Nucleus accumbens (tissue), 56 donors: ENCODE measurements around the gene SGTB.
"Not testable (repeated sequence)": the region's sequence is repeated elsewhere in the genome, so short reads cannot be mapped to it uniquely, and the experiment has no call there.

ENCODE experiments used
- DNase-seq, 56 donors: peaks; one replicate each; lab custom pipeline; 2025; lab: John Stamatoyannopoulos, UW

Gene SGTB

GRCh38 chr5:65676056-65676455 is 45.9 kb downstream of the SGTB start:
- not testable (repeated sequence) for DNase-seq

- DNase-seq: no peak
Measured at GRCh38 chr5:65674749-65675148, 47.2 kb downstream of the SGTB start.

DNA sequence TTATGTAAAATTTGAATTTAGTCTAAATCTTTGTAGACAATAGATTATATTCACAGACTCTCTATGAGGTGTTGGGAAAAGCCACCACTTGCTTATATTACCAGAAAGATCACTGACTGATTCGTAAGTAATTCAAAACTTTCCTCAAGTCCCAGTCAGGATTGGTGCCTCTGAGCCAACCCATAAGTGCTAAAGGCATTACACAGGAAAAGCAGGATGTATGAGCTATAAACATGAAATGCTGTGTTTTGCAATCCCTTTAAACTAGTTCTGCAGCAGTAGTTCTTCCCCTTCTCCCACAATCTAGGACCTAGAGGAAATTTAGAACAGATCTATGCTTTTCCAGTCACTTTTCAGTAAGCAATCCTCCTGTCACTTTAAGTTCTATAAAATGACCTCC is 49.1 kb downstream of the SGTB start:
- DNase-seq: no peak

GRCh38 chr5:65668696-65669095 is 53.2 kb downstream of the SGTB start:
- no peak for DNase-seq

DNA sequence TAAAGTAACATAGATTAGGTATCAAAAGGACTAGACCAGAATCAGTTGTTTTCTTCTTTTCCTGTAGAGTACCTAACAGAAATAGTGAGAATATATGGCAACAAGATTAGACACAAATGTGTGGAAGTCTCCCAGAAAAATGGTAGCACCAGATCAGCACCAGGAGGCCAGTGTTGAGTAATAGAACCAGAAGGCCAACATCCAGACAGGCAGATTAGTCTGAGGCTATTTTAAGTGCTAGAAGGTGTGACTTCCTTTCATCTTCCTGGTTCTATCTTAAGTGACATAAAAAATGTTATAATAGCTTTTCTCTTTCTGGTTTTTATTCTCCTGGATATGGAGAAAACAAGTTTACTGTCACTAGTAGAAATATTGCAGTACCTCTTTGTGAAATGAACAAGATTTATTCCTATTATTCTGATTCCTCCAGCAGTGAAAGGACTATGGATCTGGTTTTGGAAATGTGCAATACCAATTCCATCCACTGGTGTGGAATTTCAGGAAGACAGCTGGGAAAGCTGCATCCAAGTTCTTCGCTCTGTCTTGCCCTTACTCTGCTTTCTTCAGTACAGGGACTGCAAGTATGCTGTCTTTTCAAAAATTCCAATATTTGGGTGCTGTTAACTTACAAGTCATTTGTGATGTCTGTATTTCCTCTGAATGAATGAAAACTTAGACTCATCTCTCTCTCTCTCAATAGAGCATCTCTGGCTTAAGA is 57.9 kb downstream of the SGTB start:
- no peak for DNase-seq

- DNase-seq: no peak
Measured at GRCh38 chr5:65654713-65655112, 67.2 kb downstream of the SGTB start.

GRCh38 chr5:65651144-65651543 is 70.8 kb downstream of the SGTB start:
- no peak for DNase-seq

DNA sequence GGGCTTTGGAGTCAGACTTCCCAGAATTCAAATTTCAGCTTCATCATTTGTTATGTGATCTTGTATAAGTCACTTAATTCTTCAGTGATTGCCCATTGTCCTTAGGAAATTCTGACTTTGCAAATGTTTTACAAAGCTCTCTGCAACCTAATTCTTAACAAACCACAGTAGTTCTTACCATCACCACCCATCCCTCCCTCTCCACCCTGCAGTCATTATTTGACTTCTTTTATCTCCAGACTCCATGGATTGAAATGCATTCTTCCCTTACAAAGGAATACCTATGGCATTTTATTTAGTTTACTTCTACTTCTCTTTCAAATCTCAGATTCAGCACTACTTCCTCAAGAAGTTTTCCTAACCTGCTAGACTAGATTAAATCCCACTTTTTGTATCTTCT is 74.0 kb downstream of the SGTB start:
- DNase-seq: no peak

DNA sequence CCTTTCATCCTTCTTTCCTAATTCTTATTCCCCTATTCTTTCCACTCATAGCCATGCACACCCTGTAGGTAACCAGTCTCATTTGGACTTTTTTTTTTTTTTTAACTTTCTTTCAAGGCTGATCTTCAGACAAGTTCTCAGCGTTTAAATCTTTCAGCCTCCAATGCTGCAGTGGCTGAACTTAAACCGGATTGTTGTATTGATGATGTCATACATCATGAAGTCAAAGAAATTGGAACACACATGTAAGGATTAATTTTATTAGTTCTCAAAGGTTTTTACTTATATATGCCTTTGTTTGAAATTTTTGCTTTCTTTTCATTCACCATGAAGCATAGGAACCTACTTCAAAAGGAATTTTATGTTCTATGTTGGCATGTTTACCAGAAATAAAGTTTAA is 75.0 kb downstream of the SGTB start:
- DNase-seq: no peak

DNA sequence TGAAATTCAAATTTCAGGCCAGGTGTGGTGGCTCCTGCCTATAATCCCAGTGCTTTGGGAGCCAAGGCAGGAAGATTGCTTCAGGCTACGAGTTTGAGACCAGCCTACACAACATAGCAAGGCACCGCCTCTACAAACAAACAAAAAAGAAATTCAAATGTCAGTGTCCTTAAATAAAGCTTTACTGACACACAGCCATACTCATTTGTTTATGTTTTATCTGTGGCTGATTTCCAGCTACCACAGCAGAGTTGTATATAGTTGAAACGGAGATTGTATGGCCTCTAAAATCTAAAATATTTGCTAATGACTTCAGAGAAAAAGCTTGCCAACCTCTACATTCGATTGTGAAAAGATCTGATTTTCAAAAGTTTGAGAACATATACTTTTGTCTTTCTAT is 81.7 kb downstream of the SGTB start:
- no peak for DNase-seq

- no peak for DNase-seq
Measured at GRCh38 chr5:65630981-65631380, 90.9 kb downstream of the SGTB start.

DNA sequence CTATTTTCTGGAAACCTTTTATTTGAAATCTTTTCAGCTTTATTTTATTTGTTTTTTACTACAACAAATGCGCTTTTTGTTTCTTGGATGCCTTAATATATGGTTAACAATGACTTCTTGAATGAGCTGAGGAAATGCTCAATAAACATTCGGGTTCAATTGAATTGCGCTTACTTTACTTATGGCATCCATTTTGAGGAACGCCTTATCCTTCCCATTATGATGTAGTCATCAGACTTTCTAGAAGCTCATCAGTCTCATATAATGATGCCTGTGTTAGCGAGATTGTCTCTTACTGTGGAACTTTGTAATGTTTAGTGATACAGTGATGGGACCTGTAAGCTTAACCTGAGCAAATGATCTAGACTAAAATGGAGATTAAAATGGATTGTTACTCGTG is 96.2 kb downstream of the SGTB start:
- DNase-seq: no peak

DNA sequence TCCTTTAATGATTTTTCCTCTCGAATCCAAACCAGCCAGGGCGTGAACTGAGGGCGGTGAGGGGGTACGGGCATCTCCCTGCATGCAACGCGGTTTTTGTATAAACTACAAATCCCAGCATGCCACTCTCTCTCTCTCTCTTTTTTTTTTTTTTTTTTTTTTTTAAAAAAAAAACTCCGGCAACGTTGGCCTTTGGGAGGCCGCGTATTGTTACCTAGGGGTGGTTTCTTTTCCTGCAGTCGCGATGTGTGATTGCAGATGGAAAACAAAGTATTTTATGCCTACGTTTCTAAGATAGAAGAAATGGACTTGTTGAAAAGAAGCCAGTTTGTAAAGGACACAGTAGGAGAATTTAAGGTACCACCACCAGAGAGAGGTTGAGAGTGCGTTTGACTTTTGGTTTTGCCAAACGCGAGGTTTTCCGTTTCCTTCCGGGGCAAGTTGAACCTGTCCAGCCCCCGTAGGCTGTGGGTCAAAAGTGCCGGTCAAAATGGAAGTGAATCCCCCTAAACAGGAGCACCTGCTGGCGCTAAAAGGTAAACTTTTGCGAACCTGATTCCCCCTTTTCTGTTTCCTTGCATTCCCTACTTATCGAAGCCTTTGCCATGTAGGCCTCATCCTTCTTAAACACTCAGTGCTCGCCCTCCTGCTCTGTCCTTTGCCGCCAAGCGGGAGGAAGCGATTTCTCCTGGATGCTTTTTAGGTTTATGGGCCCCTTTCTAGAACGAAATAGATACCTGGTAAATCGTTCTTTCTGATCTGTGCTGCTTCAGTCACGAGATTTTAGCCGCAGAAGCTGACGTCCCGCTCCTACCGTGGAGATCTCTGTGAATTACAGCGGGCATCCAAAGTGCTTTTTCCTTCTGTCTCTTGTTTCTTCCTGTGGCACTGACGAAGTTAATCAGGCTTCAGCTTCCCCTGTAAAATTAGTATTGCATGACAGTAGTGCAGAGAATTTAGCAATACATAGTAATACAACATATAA is 97.0 kb downstream of the SGTB start, which contains the start of the genes SHLD3 and TRAPPC13:
TSS of gene SHLD3 (plus strand) at position 457 of the 985 bp plus-strand sequence. CDS start 4,561 bp downstream, outside the sequence.
TSS of gene TRAPPC13 (plus strand) at position 457 of the 985 bp plus-strand sequence. CDS start at position 491, 34 bp downstream.
- peak; percentile 16 to 95 (median 84) for DNase-seq

DNA sequence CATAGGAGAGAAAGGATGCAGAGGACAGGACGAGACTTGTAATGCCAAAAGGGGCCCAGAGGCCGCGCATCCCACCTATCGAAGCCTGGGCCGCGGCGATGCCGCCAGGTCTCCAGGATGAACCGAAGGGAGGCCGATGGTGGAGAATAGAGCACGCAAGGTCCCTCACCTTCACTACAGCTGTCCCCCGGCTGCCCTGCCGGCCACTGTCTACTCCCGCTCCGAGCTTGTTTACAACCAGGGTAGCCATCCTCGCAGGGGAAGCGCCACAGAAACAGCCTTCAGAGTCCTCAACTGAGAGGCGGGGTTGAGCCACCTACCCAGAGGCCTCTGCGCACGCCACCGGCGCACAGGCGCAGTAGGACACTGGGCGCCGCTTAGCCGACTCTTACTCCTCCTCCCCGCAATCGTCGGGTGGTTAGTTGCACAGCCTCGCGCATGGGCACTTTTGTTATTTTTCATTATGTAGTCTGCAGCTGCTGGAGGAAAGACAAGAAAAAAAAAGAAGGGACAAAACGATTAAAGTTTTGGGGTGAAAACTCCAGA is 97.8 kb downstream of the SGTB start, which contains the start of gene TRIM23:
TSS of gene TRIM23 (minus strand) at position 309 of the 546 bp plus-strand sequence. CDS start at position 250, 59 bp downstream.
- DNase-seq: peak; percentile 36 to 95 (median 89)

- no peak for DNase-seq
Measured at GRCh38 chr5:65623482-65623881, 98.4 kb downstream of the SGTB start.

- not testable (repeated sequence) for DNase-seq
Measured at GRCh38 chr5:65621961-65622360, 99.9 kb downstream of the SGTB start.

DNA sequence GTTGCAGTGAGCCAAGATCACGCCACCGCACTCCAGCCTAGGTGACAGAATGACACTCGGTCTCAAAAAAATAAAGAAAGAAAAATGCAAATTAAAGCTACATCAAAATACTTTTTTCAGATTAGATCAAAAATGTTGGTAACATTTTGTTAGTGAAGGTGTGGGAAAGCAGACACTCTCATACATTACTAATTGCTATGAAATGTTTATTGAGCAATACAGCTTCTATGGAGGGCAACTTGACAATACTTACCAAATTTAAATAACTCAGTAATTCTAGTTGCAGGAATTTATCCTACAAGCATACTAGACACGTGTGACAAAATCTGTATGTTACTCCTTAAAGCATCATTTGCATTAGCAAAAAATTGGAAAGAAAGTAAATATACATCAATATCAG is 101.9 kb downstream of the SGTB start:
- DNase-seq: no peak
